HEK293 (cell line): Measurements from ENCODE around the gene RUNX1.

ENCODE experiments used
- HOXA7 ChIP-seq: sonication (generic); formaldehyde crosslinking; IDR thresholded peaks from 2 replicates; pipeline ENCODE4 v1.8.1; 2022; ENCODE audit warnings: missing genetic modification reagents, borderline replicate concordance
- HOXD13 ChIP-seq: sonication (generic); formaldehyde crosslinking; IDR thresholded peaks from 2 replicates; pipeline ENCODE4 v1.8.0; 2022; ENCODE audit warnings: missing genetic modification reagents, borderline replicate concordance
- SETDB1 ChIP-seq: IDR thresholded peaks from one replicate; pipeline ENCODE4 v1.6.1; 2017; ENCODE audit warnings: mild to moderate bottlenecking, low read length, moderate library complexity, mixed read lengths; ENCODE audit not compliant: insufficient read length
- TCF7L2 ChIP-seq: IDR thresholded peaks from 2 replicates; pipeline ENCODE4 v1.6.1; 2011; ENCODE audit warnings: low read depth, mild to moderate bottlenecking, inconsistent platforms, low read length, moderate library complexity, borderline replicate concordance
- ZNF138 ChIP-seq: fragments of 450-650 bp; formaldehyde crosslinking; IDR thresholded peaks from 2 replicates; pipeline ENCODE4 v1.5.1; 2016; ENCODE audit warnings: missing biosample characterization, missing genetic modification characterization, borderline replicate concordance
- ZNF830 ChIP-seq: fragments of 450-650 bp; IDR thresholded peaks from 2 replicates; pipeline ENCODE4 v1.5.0; 2018; ENCODE audit warnings: missing biosample characterization, missing genetic modification characterization, low read depth, mild to moderate bottlenecking, moderate library complexity
- TF ChIP-seq, protein P1 (sequence below): fragments of 450-650 bp; formaldehyde crosslinking; IDR thresholded peaks from 2 replicates; pipeline ENCODE4 v1.5.1; 2016; ENCODE audit warnings: missing biosample characterization, missing genetic modification characterization

DNA sequence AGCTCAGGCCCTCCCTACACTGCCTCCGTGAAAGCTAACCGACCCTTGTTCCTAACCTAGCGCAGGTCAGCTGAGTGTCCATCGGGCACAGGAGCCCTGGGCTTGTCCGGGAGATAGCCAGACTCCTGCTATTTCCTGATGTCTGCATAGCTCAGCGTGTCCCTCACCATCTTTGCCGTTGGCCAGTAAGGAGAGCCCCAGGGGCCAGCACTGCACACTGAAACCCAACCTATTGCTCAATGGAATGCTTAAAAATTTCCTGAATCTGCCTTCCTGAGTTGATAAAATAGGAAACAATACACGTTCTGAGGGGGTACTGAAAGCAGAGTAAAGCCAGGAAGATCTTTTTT, 2.2 kb downstream of the RUNX1 start:
- TF ChIP-seq, protein P1, sequence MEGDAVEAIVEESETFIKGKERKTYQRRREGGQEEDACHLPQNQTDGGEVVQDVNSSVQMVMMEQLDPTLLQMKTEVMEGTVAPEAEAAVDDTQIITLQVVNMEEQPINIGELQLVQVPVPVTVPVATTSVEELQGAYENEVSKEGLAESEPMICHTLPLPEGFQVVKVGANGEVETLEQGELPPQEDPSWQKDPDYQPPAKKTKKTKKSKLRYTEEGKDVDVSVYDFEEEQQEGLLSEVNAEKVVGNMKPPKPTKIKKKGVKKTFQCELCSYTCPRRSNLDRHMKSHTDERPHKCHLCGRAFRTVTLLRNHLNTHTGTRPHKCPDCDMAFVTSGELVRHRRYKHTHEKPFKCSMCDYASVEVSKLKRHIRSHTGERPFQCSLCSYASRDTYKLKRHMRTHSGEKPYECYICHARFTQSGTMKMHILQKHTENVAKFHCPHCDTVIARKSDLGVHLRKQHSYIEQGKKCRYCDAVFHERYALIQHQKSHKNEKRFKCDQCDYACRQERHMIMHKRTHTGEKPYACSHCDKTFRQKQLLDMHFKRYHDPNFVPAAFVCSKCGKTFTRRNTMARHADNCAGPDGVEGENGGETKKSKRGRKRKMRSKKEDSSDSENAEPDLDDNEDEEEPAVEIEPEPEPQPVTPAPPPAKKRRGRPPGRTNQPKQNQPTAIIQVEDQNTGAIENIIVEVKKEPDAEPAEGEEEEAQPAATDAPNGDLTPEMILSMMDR (tag by site-specific recombination) = no peak
- TF ChIP-seq TCF7L2 = no peak
- TF ChIP-seq ZNF830 (tag by site-specific recombination) = no peak
- no peak for TF ChIP-seq SETDB1
- no peak for TF ChIP-seq ZNF138 (tag by site-specific recombination)
- no peak for TF ChIP-seq HOXA7 (CRISPR knock-in tag)
- TF ChIP-seq HOXD13 = no peak
